H1 (cell line): ENCODE data around the gene ATP9B.

Source experiments
- CHD2 ChIP-seq: IDR thresholded peaks from 2 replicates; pipeline ENCODE4 v1.6.1; 2012; ENCODE audit warnings: low read length, improper control_type of control experiment
- CTCF ChIP-seq, 3 experiments: IDR thresholded peaks; 1 replicate in 2 of 3; 2 replicates in 1 of 3; pipeline versions ENCODE4 v1.5.1 to v1.6.1; 2011; ENCODE audit warnings: low read length in 3 of 3, mild to moderate bottlenecking in 3 of 3, inconsistent platforms in 2 of 3, low read depth in 1 of 3, moderate library complexity in 1 of 3; ENCODE audit not compliant: insufficient read depth in 1 of 3; ENCODE audit errors: control extremely low read depth in 1 of 3
- EGR1 ChIP-seq: IDR thresholded peaks from 2 replicates; pipeline ENCODE4 v1.6.1; 2011; ENCODE audit warnings: low read depth, low read length, borderline replicate concordance
- FOSL1 ChIP-seq: IDR thresholded peaks from 2 replicates; pipeline ENCODE4 v1.6.1; 2011; ENCODE audit warnings: mild to moderate bottlenecking, low read depth, low read length, moderate library complexity; ENCODE audit not compliant: insufficient read depth
- KDM1A ChIP-seq: fragments of 200-600, 300-600 bp; sonication (generic); IDR thresholded peaks from 2 replicates; pipeline ENCODE4 v1.7.1; 2016; ENCODE audit warnings: mild to moderate bottlenecking, low read length, borderline replicate concordance
- POLR2A ChIP-seq, 2 experiments: IDR thresholded peaks; 1 replicate in 1 of 2; 2 replicates in 1 of 2; pipeline ENCODE4 v1.6.1; 2011; ENCODE audit warnings: low read depth in 2 of 2, low read length in 2 of 2, mild to moderate bottlenecking in 2 of 2; ENCODE audit errors: control extremely low read depth in 1 of 2
- RAD21 ChIP-seq, 2 experiments: IDR thresholded peaks in 1 of 2; conservative IDR thresholded peaks in 1 of 2; 2 replicates each; pipeline ENCODE4 v1.6.1; 2011; ENCODE audit warnings: low read depth in 2 of 2, low read length in 2 of 2, improper control_type of control experiment in 1 of 2, inconsistent platforms in 1 of 2, mild to moderate bottlenecking in 1 of 2, moderate library complexity in 1 of 2
- TAF1 ChIP-seq: IDR thresholded peaks from 2 replicates; pipeline ENCODE4 v1.6.1; 2011; ENCODE audit warnings: mild to moderate bottlenecking, low read depth, low read length
- TBP ChIP-seq: IDR thresholded peaks from 2 replicates; pipeline ENCODE4 v1.6.1; 2011; ENCODE audit warnings: low read depth, low read length, improper control_type of control experiment
- ZNF274 ChIP-seq: IDR thresholded peaks from 2 replicates; pipeline ENCODE4 v1.7.0; 2012; ENCODE audit warnings: low read length, borderline replicate concordance; ENCODE audit errors: extremely low read depth
- TF ChIP-seq, protein P1 (sequence below): IDR thresholded peaks from 2 replicates; pipeline ENCODE4 v1.6.1; 2011; ENCODE audit warnings: low read depth, mild to moderate bottlenecking, low read length; ENCODE audit not compliant: insufficient read depth

GRCh38 chr18:79242246-79242645 is 173.1 kb downstream of the ATP9B start:
- TF ChIP-seq, protein P1, sequence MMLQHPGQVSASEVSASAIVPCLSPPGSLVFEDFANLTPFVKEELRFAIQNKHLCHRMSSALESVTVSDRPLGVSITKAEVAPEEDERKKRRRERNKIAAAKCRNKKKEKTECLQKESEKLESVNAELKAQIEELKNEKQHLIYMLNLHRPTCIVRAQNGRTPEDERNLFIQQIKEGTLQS, result no peak
- TF ChIP-seq CTCF (IDR thresholded peaks at IDR 0.05; ENCODE audit: control extremely low read depth in 1 of 3, insufficient read depth in 1 of 3, low read depth in 1 of 3, low read length in 3 of 3) (no peak), RAD21 (IDR thresholded peaks at IDR 0.05 in 1 of 2, conservative IDR thresholded peaks at IDR 0.05 in 1 of 2; ENCODE audit: low read depth in 2 of 2, low read length in 2 of 2) (no peak), FOSL1 (no peak), KDM1A (no peak), EGR1 (no peak), POLR2A (IDR thresholded peaks at IDR 0.05; ENCODE audit: control extremely low read depth in 1 of 2, low read depth in 2 of 2, low read length in 2 of 2) (no peak), TBP (no peak), TAF1 (no peak), CHD2 (no peak), ZNF274 (no peak)
